GM21526 (cell line): ENCODE measurements around the gene PDK4.
"Not testable (repeated sequence)": the region's sequence is repeated elsewhere in the genome, so short reads cannot be mapped to it uniquely, and the experiment has no call there.

Experiments used
- ATAC-seq: cut with Tn5 transposase; IDR thresholded peaks from one replicate; pipeline ENCODE4 v1.9.1; 2021; ENCODE audit warnings: moderate library complexity; ENCODE audit not compliant: unreplicated experiment, low FRiP score

PDK4 gene

DNA sequence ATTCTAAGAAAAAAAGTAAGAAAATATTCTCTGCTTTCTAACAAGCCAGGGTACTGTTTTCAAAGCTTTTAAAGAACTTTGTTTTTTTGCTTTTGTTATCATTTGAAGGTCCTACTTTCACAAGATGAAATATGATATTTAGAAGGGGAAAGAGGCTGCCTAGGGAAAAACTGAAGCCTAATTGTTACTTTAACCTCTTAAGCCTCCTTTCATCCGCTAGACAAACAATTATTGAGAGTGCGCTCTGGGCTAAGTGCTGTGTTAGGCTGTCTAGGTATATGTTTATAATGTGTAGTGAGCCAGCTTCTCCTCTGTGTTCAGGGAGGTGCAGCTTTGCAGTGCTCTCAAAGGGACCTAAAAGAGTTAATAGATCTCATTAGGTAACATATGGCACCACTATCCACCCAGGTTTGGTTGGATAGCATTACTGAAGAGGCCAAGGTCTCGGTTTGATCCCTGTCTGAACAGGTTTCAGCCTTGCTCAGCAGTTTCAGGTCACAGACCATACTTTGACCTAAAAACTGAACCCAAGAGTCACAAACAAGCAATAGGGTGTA, 17.9 kb downstream of the PDK4 start:
- ATAC-seq = no peak

DNA sequence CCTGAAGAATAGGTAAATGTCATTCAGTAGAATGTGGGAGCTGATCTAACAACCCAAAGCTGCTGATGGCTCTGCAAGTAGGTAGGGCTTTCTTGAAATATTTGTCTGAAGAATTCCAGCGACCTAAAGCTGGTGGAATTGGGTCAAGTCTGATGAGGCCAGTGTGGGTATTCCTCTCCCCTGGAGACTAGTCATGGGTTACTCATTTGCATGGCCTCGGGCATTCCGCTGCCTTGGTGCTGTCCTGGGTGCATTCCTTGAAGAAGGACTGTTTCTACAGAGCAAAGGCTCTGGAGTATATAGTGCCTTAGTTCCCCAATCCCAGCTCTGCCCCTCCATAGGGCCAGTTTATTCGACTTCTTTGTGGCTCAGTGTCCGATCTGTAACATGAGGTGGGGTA, 19.2 kb downstream of the PDK4 start:
- no peak for ATAC-seq

DNA sequence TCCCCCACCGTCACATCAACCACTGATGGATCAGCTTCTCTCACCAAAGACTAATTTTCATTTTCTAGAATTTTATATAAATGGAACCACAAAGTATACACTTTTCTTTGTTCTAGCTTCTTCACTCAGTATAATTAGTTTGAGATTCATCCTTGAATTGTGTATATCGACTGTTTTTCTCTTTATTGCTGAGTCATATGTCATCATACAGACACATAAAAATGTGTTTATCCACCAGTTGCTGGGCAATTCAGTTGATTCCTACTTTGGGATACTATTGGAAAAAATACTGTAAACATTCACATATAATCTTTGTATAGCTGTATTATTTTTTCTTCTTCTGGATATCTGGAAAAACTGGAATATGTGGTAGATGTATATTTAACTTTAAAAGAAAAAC, 26.6 kb downstream of the PDK4 start:
- no peak for ATAC-seq

- no peak for ATAC-seq
Observed at GRCh38 chr7:95560674-95561073, 35.6 kb downstream of the PDK4 start.

DNA sequence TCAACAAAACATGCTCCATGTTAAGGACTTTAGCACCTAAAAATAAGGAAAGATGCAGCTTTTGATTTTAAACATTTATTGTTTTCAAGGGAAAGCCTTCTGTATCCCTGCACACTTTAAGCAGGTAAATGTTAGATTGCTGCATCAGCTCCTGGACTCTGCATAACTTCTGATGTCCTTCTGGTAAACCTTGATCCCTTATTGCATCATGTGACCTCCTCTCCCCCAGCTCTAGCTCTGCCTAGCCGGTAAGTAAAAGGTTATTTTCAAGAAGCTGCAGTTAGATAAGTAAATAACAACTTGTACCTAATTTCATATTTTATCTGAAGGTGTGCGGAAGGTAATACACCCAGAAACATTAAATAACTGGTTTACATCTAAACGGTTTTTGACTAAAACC, 37.5 kb downstream of the PDK4 start:
- ATAC-seq = no peak

DNA sequence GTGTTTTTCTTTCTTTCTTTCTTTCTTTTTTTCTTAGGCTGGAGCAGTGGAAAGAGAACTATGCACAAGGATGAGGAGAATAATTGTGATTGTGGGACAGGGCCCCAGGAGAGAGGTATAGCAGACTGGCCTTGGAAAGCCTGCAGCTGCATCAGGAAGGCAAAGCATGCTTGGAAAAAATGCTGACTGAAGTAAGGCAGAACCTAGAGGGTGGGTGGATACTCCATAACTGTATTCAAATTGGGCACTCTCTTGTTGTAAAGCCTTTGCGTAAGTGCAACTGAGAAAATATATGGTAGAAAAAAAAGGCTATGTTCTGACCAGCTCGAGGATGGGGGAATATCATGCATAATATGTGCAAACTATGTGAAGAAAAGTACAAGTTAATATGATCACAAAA, 39.5 kb downstream of the PDK4 start:
- no peak for ATAC-seq

GRCh38 chr7:95553939-95554338, 42.4 kb downstream of the PDK4 start:
- no peak for ATAC-seq

- ATAC-seq = not testable (repeated sequence)
Observed at GRCh38 chr7:95552010-95552926, 44.0 kb downstream of the PDK4 start.

DNA sequence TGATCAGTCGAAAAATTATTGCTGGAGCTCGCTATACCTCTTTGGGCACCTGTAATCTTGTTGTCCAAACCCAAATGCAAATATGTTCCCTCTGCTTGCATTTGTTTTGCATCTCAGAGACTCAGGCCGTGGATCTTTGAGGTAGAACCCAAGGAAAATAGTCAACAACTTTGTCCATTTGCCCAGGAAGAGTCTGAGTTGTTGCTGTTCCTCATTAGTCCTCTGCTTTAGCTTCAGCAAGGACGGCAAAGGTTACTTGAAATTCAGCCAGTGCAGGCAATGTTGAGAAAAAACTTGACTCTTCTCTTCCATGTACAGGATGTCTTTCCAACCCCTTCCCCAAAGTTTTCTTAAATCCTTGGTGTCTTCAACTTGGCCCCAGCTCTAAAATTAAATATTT, 45.8 kb downstream of the PDK4 start:
- ATAC-seq = no peak

DNA sequence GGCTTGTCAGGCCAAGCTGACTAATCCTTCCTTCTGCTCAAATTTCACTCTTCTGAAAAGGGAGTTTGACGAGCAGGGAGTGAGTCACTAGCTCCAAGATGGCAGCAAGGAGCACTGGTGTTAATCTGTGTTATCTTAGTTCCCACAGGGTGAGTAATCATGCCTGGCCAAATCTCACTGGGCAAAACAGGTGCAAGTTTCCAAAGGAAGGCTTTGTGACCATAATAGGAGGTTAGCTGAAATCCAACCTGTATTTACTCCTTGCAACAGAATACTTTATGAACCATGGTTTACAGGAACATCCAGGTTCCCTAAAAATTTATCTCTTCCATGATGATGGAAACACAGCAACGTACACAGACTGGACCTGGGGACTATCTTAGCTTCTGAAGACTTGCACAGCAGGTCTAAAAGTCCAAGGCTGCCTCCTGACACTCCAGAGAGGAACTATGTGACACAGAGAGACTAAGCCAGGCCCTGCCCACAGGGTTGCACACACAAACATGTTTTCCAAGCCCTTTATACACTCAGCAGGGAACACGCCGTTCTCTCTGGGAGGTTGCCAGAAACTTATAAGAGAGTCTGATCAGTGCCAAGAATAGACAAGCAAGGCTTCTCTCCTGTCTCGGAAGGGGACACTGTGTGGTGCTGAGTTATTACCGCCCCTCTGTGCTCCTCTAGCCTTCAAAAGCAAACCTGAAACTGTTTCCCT, 46.3 kb downstream of the PDK4 start:
- ATAC-seq = no peak

DNA sequence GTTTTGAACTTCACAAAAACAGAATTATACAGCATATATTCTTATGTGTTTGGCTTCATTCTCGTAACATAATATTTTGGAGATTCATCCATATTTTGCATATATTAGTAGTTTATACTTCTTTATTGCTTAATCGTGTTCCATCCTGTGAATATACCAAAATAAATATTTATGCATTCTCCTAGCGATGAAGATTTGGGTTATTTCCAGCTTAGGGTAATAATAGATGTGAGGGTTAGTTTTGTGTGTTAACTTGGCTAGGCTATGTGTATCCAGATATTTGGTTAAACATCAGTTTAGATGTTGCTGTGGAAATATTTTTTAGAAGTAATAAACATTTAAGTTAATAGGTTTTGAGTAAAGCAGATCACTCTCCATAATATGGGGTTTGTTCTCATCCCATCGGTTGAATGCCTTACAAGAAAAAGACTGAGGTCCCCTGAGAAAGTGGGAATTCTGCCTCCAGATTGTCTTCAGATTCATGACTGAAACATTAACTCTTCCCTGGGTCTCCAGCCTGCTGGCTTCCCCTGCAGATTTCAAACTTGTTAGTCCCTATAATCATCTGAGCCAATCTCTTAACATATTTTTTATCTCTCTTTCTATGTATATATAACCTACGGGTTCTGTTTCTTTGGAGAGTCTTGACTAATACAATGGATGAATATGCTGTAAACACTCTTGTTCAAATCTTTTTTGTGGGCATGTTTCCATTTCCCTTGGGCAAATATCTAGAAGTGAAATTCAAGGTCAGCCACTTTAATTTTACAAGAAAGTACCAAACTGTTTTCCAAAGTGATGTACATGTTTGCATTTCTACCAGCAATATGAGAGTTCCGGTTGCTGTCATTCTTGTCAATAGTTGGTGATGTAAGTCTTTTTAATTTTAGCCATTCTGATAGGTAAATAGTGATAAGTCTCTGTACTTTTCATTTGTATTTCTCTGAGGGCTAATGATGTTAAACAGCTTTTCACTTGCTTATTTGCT, 48.7 kb downstream of the PDK4 start:
- no peak for ATAC-seq

DNA sequence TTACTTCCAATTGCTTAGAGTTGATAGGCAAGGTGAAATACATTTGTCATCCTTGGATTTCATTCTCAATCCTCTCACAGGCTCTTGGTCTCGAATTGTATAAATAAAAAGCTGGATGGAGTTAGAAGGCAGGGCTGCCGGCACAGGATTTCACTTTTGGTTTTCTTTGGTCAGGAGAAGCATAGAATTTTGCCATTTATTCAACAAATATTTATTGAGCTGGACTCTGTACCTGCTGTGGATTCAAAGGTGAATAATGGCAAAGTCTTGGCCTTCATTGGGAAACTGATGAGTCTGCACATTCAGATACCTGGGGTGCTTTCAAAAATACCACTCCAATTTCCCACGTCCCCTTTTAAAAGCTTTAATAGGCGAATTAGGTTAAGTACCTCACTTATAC, 49.7 kb downstream of the PDK4 start:
- ATAC-seq = no peak

DNA sequence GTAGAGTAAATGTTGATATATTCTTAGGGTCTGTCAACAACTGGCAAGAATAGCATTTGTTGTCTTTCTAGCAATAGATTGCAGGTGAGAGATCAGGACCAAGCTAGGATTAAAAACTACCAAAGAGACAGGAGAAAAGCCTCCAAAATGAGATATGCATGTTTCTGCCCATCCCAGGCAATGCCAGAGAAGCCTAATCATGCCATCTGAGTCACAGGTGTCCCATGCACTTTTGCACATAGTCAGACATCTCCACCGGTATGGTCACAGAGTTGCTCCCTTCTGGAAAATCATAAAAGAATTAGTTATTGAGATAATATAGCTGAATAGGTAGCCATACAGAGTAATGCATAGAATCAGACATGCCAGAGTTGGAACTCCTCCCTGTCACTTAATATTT, 50.6 kb downstream of the PDK4 start:
- ATAC-seq = no peak

GRCh38 chr7:95545007-95545615, 51.2 kb downstream of the PDK4 start:
- ATAC-seq = no peak

DNA sequence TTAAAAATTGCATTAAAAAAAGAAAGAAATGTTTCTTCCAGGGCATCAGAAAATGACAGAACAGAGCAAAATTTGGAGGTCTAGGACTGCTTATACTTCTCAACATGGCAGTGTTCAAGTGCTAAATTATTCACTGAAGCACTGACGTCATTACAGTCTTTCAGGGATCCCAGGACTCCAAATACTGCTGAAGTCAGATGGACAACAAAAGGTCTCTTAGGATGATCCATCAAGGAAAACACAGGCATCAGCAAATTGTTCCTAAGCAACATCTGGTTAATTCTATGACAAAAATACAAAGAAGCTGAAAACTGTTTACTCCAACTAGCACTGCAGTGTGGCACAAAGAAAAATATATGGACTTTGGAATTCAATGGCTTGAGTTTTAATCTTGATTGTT, 52.1 kb downstream of the PDK4 start:
- ATAC-seq = no peak

DNA sequence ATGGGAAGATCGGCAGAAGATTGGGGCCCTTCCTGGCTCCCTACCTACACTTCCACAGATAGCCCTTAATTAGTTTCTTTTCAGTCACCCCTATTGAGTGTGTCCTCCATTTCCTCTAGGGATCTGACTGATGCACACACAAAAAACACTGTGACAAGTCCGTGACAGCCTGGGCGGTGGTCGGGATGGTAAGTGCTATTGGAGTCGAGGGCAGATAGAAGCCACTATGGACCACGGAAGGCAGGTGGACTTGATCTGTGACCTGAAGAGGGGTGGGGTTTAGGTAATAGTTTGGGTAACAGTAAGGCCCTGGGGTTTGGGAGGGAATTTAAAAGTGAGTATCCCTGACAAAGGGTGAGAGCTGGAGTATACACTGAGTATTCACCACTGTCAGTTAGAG, 53.0 kb downstream of the PDK4 start:
- ATAC-seq = no peak

- ATAC-seq = no peak
Observed at GRCh38 chr7:95540366-95540765, 56.0 kb downstream of the PDK4 start.

GRCh38 chr7:95539426-95539825, 56.9 kb downstream of the PDK4 start:
- no peak for ATAC-seq

GRCh38 chr7:95537468-95537867, 58.8 kb downstream of the PDK4 start:
- no peak for ATAC-seq
